Measurements from ENCODE around the gene MTG2.
A peak's percentile ranks its signal among the peaks of the same experiment; 100 is the strongest.

Gene MTG2

GRCh38 chr20:62235777-62236157, 52.9 kb downstream of the MTG2 start:
- no peak for DNase-seq (ENCODE audit: low read depth)

- DNase-seq (ENCODE audit: low read depth), result no peak
Observed at GRCh38 chr20:62236200-62236599, 53.4 kb downstream of the MTG2 start.

- no peak for DNase-seq (ENCODE audit: low read depth)
Observed at GRCh38 chr20:62236766-62237513, 54.1 kb downstream of the MTG2 start.

- DNase-seq (ENCODE audit: low read depth), result no peak
Observed at GRCh38 chr20:62237514-62237800, 54.6 kb downstream of the MTG2 start.

GRCh38 chr20:62237801-62238568, 55.2 kb downstream of the MTG2 start, which contains the start of gene OSBPL2:
TSS of gene OSBPL2 (plus strand) at chr20:62238521. CDS start at chr20:62256185, 17,664 bp downstream.
- DNase-seq (ENCODE audit: low read depth), result peak; percentile 100

GRCh38 chr20:62238569-62239277, 55.9 kb downstream of the MTG2 start:
- DNase-seq (ENCODE audit: low read depth), result no peak

GRCh38 chr20:62239278-62239879, 56.6 kb downstream of the MTG2 start:
- DNase-seq (ENCODE audit: low read depth), result no peak

- no peak for DNase-seq (ENCODE audit: low read depth)
Observed at GRCh38 chr20:62240020-62240685, 57.3 kb downstream of the MTG2 start.

- no peak for DNase-seq (ENCODE audit: low read depth)
Observed at GRCh38 chr20:62241506-62241905, 58.7 kb downstream of the MTG2 start.

GRCh38 chr20:62242176-62242575, 59.3 kb downstream of the MTG2 start:
- DNase-seq (ENCODE audit: low read depth), result no peak

- no peak for DNase-seq (ENCODE audit: low read depth)
Observed at GRCh38 chr20:62243106-62243505, 60.3 kb downstream of the MTG2 start.

GRCh38 chr20:62243906-62244515, 61.2 kb downstream of the MTG2 start:
- DNase-seq (ENCODE audit: low read depth), result no peak

- DNase-seq (ENCODE audit: low read depth), result no peak
Observed at GRCh38 chr20:62244644-62245108, 61.8 kb downstream of the MTG2 start.

- no peak for DNase-seq (ENCODE audit: low read depth)
Observed at GRCh38 chr20:62245911-62246280, 63.1 kb downstream of the MTG2 start.

- no peak for DNase-seq (ENCODE audit: low read depth)
Observed at GRCh38 chr20:62246431-62246830, 63.6 kb downstream of the MTG2 start.

- no peak for DNase-seq (ENCODE audit: low read depth)
Observed at GRCh38 chr20:62246872-62247652, 64.2 kb downstream of the MTG2 start.

GRCh38 chr20:62248890-62249560, 66.2 kb downstream of the MTG2 start:
- DNase-seq (ENCODE audit: low read depth), result no peak

- DNase-seq (ENCODE audit: low read depth), result no peak
Observed at GRCh38 chr20:62252342-62252966, 69.6 kb downstream of the MTG2 start.
